Heart right ventricle (tissue), 16 donors: Measurements from ENCODE around the gene MYH4. TPM values are rescaled to one million over a fixed set of nuclear protein-coding genes. Genes with fewer than 3 reads are reported as not detected.

Experiments used
- ATAC-seq, 8 donors: fragments of 200-7000 bp; cut with Tn5 transposase; one replicate each; pipeline ENCODE4 v1.9.1; 2020; ENCODE audit warnings: mild to moderate bottlenecking in 8 of 8, moderate library complexity in 8 of 8, moderate number of reproducible peaks in 1 of 8
- DNase-seq, 2 donors: peaks; one replicate each; pipeline ENCODE4 v3.0.0-alpha.2; 2020
- H3K27ac ChIP-seq, 10 donors: fragments of 200-600 bp; sonication (generic) in 2 of 10; one replicate each; pipeline versions ENCODE4 v1.5.0 to v1.8.0; 2020 to 2022; ENCODE audit warnings: mild to moderate bottlenecking in 3 of 10
- H3K27me3 ChIP-seq, 7 donors: fragments of 200-600 bp; one replicate each; pipeline ENCODE4 v1.8.0; 2021 to 2022; ENCODE audit warnings: mild to moderate bottlenecking in 2 of 7
- H3K36me3 ChIP-seq, 9 donors: fragments of 200-600 bp; sonication (generic) in 1 of 9; one replicate each; pipeline versions ENCODE4 v1.5.0 to v1.8.0; 2020 to 2022; ENCODE audit warnings: mild to moderate bottlenecking in 2 of 9
- H3K4me1 ChIP-seq, 9 donors: fragments of 200-600 bp; sonication (generic) in 1 of 9; one replicate each; pipeline versions ENCODE4 v1.5.0 to v1.8.0; 2020 to 2022; ENCODE audit warnings: mild to moderate bottlenecking in 4 of 9
- H3K4me3 ChIP-seq, 10 donors: fragments of 200-600 bp; sonication (generic) in 2 of 10; one replicate each; pipeline versions ENCODE4 v1.5.0 to v1.8.0; 2020 to 2022; ENCODE audit warnings: mild to moderate bottlenecking in 7 of 10, moderate library complexity in 2 of 10
- H3K9me3 ChIP-seq, 11 donors: fragments of 200-600 bp in 10 of 11; sonication (generic) in 2 of 11; one replicate each; pipeline versions ENCODE4 v1.5.0 to v1.8.0; 2013 to 2022; ENCODE audit warnings: mild to moderate bottlenecking in 2 of 11, control low read depth in 1 of 11, moderate library complexity in 1 of 11
- WGBS, 2 donors: extraction: QIAGEN DNeasy Blood & Tissue Kit; methylation state at CpG; one replicate each; pipeline ENCODE4 v1.1.7; 2013; ENCODE audit warnings: inconsistent platforms in 1 of 2; 5-methylcytosine and 5-hydroxymethylcytosine counted together
- intact Hi-C, 10 donors: fragments of 100-400 bp; cut with DNase I; formaldehyde crosslinking; loops; one replicate each; pipeline versions ENCODE4 v1.11.1 to v1.14.2; 2022
- long read RNA-seq, 3 donors: library from polyadenylated mRNA; unstranded; transcript quantifications; one replicate each; pipeline ENCODE4 v2.0.0, GENCODE V29; 2020 to 2021
- polyA plus RNA-seq, 2 donors: library from polyadenylated mRNA; stranded (reverse); fragments of 200-250 nt; gene quantifications; one replicate each; pipeline ENCODE4 v1.2.3, GENCODE V29; 2013
- total RNA-seq, 10 donors: library from RNA; stranded (reverse); fragmentation: NEBNext Ultra II Directional in 3 of 10; extraction: Animal tissue kit (Norgen Biotek cat#: 25700) in 3 of 10; gene quantifications; one replicate each; pipeline versions ENCODE4 v1.2.1 to v1.2.4, GENCODE V29; 2021 to 2023
- TF ChIP-seq, protein P1 (sequence below), 9 donors: fragments of 200-600 bp; sonication (generic) in 2 of 9; IDR thresholded peaks; one replicate each; pipeline versions ENCODE4 v1.5.0 to v1.8.0; 2021 to 2022; ENCODE audit warnings: antibody characterized with exemption in 9 of 9, mild to moderate bottlenecking in 5 of 9, moderate library complexity in 1 of 9
- donor health status: Arrhythmogenic right ventricular cardiomyopathy.
- donor health status: ischemic (EF 13 %, LVEDD 7.1; RV severe dilation, severe dysfunction).
- donor health status: healthy with polysubstance abuse.
- donor health status: DM: no; HTN: yes; CAD: no.
- donor health status: DM: no; HTN: no; CAD: no.
- donor health status: ischemic (EF 25% LVEDD 6.9; RV normal size, moderate dysfunction).
- donor health status: ischemic (EF 25% LVEDD 5.7; RV mildly dilated, moderate dysfunction).
- donor health status: healthy.
- donor health status: DM: yes; HTN: yes; CAD: no.
- donor health status: Ischemic cardiomyopathy.
- donor health status: ischemic (EF 35%, LVEDD 5.7; RV mildly dilated, moderate dysfunction).
- donor health status: nonischemic (EF 11% LVEDD 7.7; RV severe dilation, severe dysfunction).
- donor health status: DM: yes; HTN: yes; CAD: no.
- donor health status: PGD.
- donor health status: ischemic (EF 29% LVEDD 5.4; RV normal size, mild dysfunction).
- donor health status: nonischemic (EF 23%, LVEDD 6.1; RV moderate dilation, normal function).

Gene MYH4
- not detected for total RNA-seq
- not detected for polyA plus RNA-seq
- long read RNA-seq, donor 1 = 0 reads
- long read RNA-seq, donor 2 = 0 reads
- long read RNA-seq, donor 3 = 0 reads

- no peak within 1 kb of the TSS for H3K27ac ChIP-seq
- H3K4me1 ChIP-seq = no peaks in the 10 kb centered on the region
- TF ChIP-seq, protein P1, sequence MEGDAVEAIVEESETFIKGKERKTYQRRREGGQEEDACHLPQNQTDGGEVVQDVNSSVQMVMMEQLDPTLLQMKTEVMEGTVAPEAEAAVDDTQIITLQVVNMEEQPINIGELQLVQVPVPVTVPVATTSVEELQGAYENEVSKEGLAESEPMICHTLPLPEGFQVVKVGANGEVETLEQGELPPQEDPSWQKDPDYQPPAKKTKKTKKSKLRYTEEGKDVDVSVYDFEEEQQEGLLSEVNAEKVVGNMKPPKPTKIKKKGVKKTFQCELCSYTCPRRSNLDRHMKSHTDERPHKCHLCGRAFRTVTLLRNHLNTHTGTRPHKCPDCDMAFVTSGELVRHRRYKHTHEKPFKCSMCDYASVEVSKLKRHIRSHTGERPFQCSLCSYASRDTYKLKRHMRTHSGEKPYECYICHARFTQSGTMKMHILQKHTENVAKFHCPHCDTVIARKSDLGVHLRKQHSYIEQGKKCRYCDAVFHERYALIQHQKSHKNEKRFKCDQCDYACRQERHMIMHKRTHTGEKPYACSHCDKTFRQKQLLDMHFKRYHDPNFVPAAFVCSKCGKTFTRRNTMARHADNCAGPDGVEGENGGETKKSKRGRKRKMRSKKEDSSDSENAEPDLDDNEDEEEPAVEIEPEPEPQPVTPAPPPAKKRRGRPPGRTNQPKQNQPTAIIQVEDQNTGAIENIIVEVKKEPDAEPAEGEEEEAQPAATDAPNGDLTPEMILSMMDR (IDR thresholded peaks at IDR 0.05) = no peak
- H3K4me3 ChIP-seq = no peak within 1 kb of the TSS
- DNase-seq = no peak
- no peaks in the 10 kb centered on the region for H3K27me3 ChIP-seq
- 57 to 58% methylated on average over 1 of the region's 1 CpG for WGBS, 2 donors
- no peaks in the 10 kb centered on the region for H3K36me3 ChIP-seq
- intact Hi-C loops = no loop called here
- no peaks in the 10 kb centered on the region for H3K9me3 ChIP-seq
- no peak for ATAC-seq
Measured at GRCh38 chr17:10469459-10469858, at the start of gene MYH4. Gene MYH4 (minus strand): TSS chr17:10469559. CDS start chr17:10466745, 2,814 bp downstream.

DNA sequence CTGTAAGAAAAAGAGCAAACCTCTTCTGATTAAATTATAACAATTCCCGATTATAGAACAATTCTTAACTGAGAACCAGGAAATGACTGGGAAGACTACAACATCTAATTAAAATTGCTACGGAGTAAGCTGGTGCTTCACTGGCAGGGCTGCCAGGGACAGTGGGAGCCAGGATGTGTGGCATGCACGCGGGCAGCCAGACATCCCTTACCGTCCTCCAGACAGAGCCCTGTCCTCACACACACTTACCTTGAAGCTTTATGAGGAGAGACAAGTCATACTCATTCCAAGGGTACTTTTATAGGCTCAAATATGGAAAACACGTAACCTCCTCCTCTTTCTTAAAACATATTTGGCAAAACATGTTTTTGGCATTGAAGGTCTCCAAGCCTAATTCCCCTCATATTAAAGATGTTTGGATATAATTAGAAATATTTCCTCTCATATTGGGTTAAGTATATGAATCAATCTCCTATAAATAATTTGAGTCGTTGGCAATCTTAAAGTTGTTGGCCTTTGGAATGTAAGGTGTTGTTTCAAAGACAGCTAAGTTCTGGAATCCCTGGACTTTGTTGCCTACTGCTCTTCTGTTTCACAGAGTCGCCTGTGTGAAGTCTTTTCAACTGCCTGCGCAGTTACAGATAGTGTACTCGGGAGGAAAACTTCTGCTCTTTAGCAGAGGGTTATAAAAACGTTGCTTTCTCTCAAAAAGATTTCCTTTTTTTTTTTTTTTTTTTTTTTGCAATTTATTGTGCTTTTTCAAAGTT lies 49.1 kb upstream of the MYH4 start, which contains the start of gene MYH1:
TSS of gene MYH1 (minus strand) at position 272 of the 767 bp plus-strand sequence. CDS start 1,900 bp downstream, outside the sequence.
- intact Hi-C loops = no loop called here
- ATAC-seq = no peak
- Histone ChIP-seq H3K36me3 (no peaks in the 10 kb centered on the region), H3K4me1 (peaks cover 0 to 1% (median 0%) of the 10 kb centered on the region in 9 donors), H3K27me3 (peaks cover 0 to 3% (median 0%) of the 10 kb centered on the region in 7 donors), H3K9me3 (peaks cover 0 to 17% (median 0%) of the 10 kb centered on the region in 11 donors), H3K27ac (no peak within 1 kb of the TSS), H3K4me3 (no peak within 1 kb of the TSS)
- TF ChIP-seq, protein P1 (IDR thresholded peaks at IDR 0.05) = no peak
- DNase-seq = no peak
- WGBS, 2 donors = 72 to 73% methylated on average over 11 of the region's 11 CpGs

GRCh38 chr17:10516638-10517037 lies 47.3 kb upstream of the MYH4 start:
- Histone ChIP-seq H3K27me3 (peaks cover 0 to 3% (median 0%) of the 10 kb centered on the region in 7 donors), H3K4me1 (peaks cover 0 to 9% (median 0%) of the 10 kb centered on the region in 9 donors), H3K4me3 (no peak overlapping the region), H3K9me3 (no peaks in the 10 kb centered on the region), H3K27ac (no peak overlapping the region), H3K36me3 (no peaks in the 10 kb centered on the region)
- TF ChIP-seq, protein P1 (IDR thresholded peaks at IDR 0.05) = no peak
- DNase-seq (no peak), ATAC-seq (no peak)
- intact Hi-C loops = no loop called here

GRCh38 chr17:10516065-10516464 lies 46.7 kb upstream of the MYH4 start:
- WGBS, 2 donors = 68 to 78% methylated on average over 7 of the region's 7 CpGs
- no peak overlapping the region for H3K4me3 ChIP-seq
- DNase-seq (no peak), ATAC-seq (no peak)
- H3K36me3 ChIP-seq = no peaks in the 10 kb centered on the region
- no peak overlapping the region for H3K27ac ChIP-seq
- TF ChIP-seq, protein P1 (IDR thresholded peaks at IDR 0.05) = no peak
- H3K9me3 ChIP-seq = no peaks in the 10 kb centered on the region
- intact Hi-C loops = no loop called here
- H3K27me3 ChIP-seq = peaks cover 0 to 3% (median 0%) of the 10 kb centered on the region in 7 donors
- H3K4me1 ChIP-seq = peaks cover 0 to 9% (median 0%) of the 10 kb centered on the region in 9 donors
